Esophagus muscularis mucosa (tissue), 4 donors: Measurements from ENCODE around the gene RAD9A. TPM values are rescaled to one million over a fixed set of nuclear protein-coding genes. Genes with fewer than 3 reads are reported as not detected.
"Not testable (repeated sequence)": the region's sequence is repeated elsewhere in the genome, so short reads cannot be mapped to it uniquely, and the experiment has no call there.

Source experiments
- DNase-seq: peaks from one replicate; pipeline ENCODE4 v3.0.0-alpha.2; 2017; ENCODE audit errors: extremely low spot score
- H3K27ac ChIP-seq, 4 donors: fragments of 200-600 bp; sonication (generic); replicated peaks in 1 of 4; 1 replicate in 3 of 4; 2 replicates in 1 of 4; pipeline ENCODE4 v1.5.1; 2016 to 2019; ENCODE audit warnings: mild to moderate bottlenecking in 1 of 4
- H3K27me3 ChIP-seq, 4 donors: fragments of 200-600 bp; sonication (generic); one replicate each; pipeline versions ENCODE4 v1.5.1 to v1.6.0; 2016 to 2019
- H3K36me3 ChIP-seq, 4 donors: fragments of 200-600 bp; sonication (generic); one replicate each; pipeline ENCODE4 v1.5.1; 2016 to 2019
- H3K4me1 ChIP-seq, 4 donors: fragments of 200-600 bp; sonication (generic); one replicate each; pipeline ENCODE4 v1.5.1; 2016 to 2019
- H3K4me3 ChIP-seq, 4 donors: fragments of 200-600 bp; sonication (generic); 1 replicate in 2 of 4; 2 replicates in 2 of 4; pipeline ENCODE4 v1.5.1; 2016 to 2019; ENCODE audit warnings: mild to moderate bottlenecking in 4 of 4, moderate library complexity in 1 of 4
- H3K9me3 ChIP-seq, 4 donors: fragments of 200-600 bp; sonication (generic); 1 replicate in 3 of 4; 2 replicates in 1 of 4; pipeline ENCODE4 v1.5.1; 2016 to 2019
- EP300 ChIP-seq: sonication (generic); formaldehyde crosslinking; IDR thresholded peaks from one replicate; pipeline ENCODE4 v1.6.1; 2017; ENCODE audit warnings: antibody characterized with exemption
- POLR2A ChIP-seq: fragments of 450-650 bp; IDR thresholded peaks from one replicate; pipeline ENCODE4 v1.6.1; 2017; ENCODE audit warnings: antibody characterized with exemption, moderate library complexity, mild to moderate bottlenecking, low read depth
- POLR2AphosphoS5 ChIP-seq, 2 donors: sonication (generic); formaldehyde crosslinking; IDR thresholded peaks; one replicate each; pipeline ENCODE4 v1.6.1; 2017; ENCODE audit warnings: antibody characterized with exemption in 2 of 2
- WGBS: methylation state at CpG from one replicate; pipeline ENCODE4 v1.1.5; 2018; 5-methylcytosine and 5-hydroxymethylcytosine counted together
- intact Hi-C: fragments of 100-400 bp; cut with DNase I; formaldehyde crosslinking; loops from one replicate; pipeline ENCODE4 v1.15.1; 2023
- total RNA-seq, 4 donors: library from RNA; depleted of rRNA; stranded (reverse); fragments of >200 nt; gene quantifications; one replicate each; pipeline versions ENCODE4 v1.1.0 to v1.2.1, GENCODE V29; 2016
- TF ChIP-seq, protein P1 (sequence below), 3 experiments: fragments of 200-600 bp in 2 of 3; fragments of 450-650 bp in 1 of 3; sonication (generic) in 2 of 3; IDR thresholded peaks; one replicate each; pipeline ENCODE4 v1.5.1; 2017 to 2019; ENCODE audit warnings: antibody characterized with exemption in 3 of 3, mild to moderate bottlenecking in 2 of 3, moderate library complexity in 1 of 3

The RAD9A gene
- total RNA-seq, 4 donors from 2014 or later: 10.7 to 16.7 (median 12.7) TPM

DNA sequence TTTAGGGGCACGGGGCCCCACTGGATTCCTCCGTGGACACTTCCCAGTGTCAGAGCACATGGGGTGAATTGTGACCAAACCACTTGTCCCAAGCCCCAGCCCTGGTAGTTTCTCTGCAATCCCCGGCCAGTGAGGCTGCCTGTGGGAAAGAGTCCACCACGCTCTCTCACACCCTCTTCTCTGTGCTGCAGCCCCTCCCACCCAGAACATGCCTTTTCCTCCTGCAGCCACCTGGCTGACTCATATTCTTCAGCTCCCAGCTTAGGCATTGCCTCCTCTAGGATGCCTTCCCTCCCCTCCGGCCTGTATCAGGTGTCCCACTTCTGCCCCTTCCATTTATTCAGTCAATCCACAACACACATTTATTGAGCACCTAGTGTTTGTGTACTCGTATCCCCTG lies 31.1 kb downstream of the RAD9A start:
- no peaks in the 10 kb centered on the region for H3K27me3 ChIP-seq
- 78% methylated on average over 6 of the region's 6 CpGs for WGBS
- TF ChIP-seq, protein P1, sequence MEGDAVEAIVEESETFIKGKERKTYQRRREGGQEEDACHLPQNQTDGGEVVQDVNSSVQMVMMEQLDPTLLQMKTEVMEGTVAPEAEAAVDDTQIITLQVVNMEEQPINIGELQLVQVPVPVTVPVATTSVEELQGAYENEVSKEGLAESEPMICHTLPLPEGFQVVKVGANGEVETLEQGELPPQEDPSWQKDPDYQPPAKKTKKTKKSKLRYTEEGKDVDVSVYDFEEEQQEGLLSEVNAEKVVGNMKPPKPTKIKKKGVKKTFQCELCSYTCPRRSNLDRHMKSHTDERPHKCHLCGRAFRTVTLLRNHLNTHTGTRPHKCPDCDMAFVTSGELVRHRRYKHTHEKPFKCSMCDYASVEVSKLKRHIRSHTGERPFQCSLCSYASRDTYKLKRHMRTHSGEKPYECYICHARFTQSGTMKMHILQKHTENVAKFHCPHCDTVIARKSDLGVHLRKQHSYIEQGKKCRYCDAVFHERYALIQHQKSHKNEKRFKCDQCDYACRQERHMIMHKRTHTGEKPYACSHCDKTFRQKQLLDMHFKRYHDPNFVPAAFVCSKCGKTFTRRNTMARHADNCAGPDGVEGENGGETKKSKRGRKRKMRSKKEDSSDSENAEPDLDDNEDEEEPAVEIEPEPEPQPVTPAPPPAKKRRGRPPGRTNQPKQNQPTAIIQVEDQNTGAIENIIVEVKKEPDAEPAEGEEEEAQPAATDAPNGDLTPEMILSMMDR (IDR thresholded peaks at IDR 0.05): no peak
- no peak for TF ChIP-seq POLR2A
- no peaks in the 10 kb centered on the region for H3K9me3 ChIP-seq
- intact Hi-C loops: no loop called here
- H3K4me3 ChIP-seq: no peak overlapping the region
- no peaks in the 10 kb centered on the region for H3K36me3 ChIP-seq
- DNase-seq: no peak
- peaks cover 31 to 42% (median 34%) of the 10 kb centered on the region in 4 donors for H3K4me1 ChIP-seq
- H3K27ac ChIP-seq: no peak overlapping the region

DNA sequence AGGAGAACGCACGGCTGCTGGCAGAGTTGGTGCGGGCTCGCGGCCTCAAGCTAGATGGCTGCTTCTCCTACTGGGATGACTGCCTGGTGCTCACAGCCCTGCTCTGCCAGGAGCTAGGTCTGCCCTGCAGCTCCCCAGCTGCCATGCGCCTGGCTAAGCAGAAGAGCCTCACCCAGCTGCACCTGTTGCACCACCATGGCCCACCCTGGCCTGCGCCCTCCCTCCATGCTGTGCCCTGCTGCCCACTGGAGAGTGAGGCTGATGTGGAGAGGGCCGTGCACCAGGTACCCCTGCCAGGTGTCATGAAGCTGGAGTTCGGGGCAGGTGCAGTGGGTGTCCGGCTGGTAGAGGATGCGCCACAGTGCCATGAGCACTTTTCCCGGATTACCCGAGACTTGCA lies 31.7 kb downstream of the RAD9A start:
- DNase-seq: no peak
- TF ChIP-seq, protein P1 (IDR thresholded peaks at IDR 0.05): no peak
- TF ChIP-seq EP300: no peak
- no peak for TF ChIP-seq POLR2A
- no peak for TF ChIP-seq POLR2AphosphoS5 (IDR thresholded peaks at IDR 0.05)
- Histone ChIP-seq H3K27ac (no peak overlapping the region), H3K4me1 (peaks cover 31 to 38% (median 32%) of the 10 kb centered on the region in 4 donors), H3K9me3 (no peaks in the 10 kb centered on the region), H3K36me3 (no peaks in the 10 kb centered on the region), H3K27me3 (no peaks in the 10 kb centered on the region), H3K4me3 (no peak overlapping the region)
- WGBS: 91% methylated on average over 8 of the region's 13 CpGs
- intact Hi-C loops: no loop called here

DNA sequence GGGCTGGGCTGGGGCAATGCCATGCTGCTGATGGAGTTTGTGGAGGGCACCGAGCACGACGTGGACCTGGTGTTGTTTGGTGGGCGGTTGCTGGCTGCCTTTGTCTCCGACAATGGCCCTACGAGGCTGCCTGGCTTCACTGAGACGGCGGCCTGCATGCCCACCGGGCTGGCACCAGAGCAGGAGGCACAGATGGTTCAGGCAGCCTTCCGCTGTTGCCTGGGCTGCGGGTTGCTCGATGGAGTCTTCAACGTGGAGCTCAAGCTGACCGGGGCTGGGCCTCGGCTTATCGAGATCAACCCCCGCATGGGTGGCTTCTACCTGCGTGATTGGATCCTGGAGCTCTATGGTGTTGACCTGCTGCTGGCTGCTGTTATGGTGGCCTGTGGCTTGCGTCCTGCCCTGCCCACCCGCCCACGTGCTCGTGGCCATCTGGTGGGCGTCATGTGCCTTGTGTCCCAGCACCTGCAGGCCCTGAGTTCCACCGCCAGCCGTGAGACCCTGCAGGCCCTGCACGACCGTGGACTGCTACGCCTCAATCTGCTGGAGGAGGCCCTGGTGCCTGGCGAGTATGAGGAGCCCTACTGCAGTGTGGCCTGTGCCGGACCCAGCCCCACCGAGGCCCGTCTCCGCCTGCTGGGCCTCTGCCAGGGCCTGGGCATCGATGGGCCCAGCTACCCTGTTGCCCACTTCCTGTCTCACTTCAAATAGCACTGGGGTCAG lies 32.3 kb downstream of the RAD9A start:
- no peaks in the 10 kb centered on the region for H3K27me3 ChIP-seq
- no peak overlapping the region for H3K4me3 ChIP-seq
- H3K9me3 ChIP-seq: no peaks in the 10 kb centered on the region
- intact Hi-C loops: no loop called here
- H3K4me1 ChIP-seq: peaks cover 29 to 36% (median 33%) of the 10 kb centered on the region in 4 donors
- no peak for DNase-seq
- TF ChIP-seq EP300 (no peak), POLR2AphosphoS5 (IDR thresholded peaks at IDR 0.05) (no peak), POLR2A (no peak)
- no peak overlapping the region for H3K27ac ChIP-seq
- 76% methylated on average over 5 of the region's 34 CpGs for WGBS
- H3K36me3 ChIP-seq: no peaks in the 10 kb centered on the region

DNA sequence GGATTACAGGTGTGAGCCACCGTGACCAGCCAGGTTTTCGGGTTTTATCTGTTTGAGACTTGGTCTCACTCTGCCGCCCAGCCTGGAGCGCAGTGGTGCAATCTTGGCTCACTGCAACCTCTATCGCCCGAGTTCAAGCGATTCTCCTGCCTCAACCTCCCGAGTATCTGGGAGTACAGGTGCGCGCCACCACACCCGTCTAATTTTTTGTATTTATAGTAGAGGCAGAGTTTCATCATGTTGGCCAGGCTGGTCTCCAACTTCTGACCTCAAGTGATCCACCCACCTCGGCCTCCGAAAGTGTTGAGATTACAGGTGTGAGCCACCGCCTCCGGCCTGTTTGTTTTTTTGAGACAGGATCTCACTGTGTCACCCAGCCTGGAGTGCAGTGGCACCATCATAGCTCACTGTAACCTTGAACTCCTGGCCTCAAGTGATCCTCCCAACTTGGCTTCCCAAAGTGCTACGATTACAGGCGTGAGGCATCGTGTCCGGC lies 35.6 kb downstream of the RAD9A start:
- DNase-seq, intact Hi-C loops, H3K27me3 ChIP-seq, H3K9me3 ChIP-seq: not testable (repeated sequence)
- 83% methylated on average over 18 of the region's 19 CpGs for WGBS
- H3K4me3 ChIP-seq: peak overlapping the region; percentile 69 to 98 (median 80)
- peaks cover 6 to 32% (median 25%) of the 10 kb centered on the region in 4 donors for H3K36me3 ChIP-seq
- peaks cover 21 to 31% (median 26%) of the 10 kb centered on the region in 4 donors for H3K4me1 ChIP-seq
- peak overlapping the region; percentile 86 to 96 (median 94) for H3K27ac ChIP-seq

DNA sequence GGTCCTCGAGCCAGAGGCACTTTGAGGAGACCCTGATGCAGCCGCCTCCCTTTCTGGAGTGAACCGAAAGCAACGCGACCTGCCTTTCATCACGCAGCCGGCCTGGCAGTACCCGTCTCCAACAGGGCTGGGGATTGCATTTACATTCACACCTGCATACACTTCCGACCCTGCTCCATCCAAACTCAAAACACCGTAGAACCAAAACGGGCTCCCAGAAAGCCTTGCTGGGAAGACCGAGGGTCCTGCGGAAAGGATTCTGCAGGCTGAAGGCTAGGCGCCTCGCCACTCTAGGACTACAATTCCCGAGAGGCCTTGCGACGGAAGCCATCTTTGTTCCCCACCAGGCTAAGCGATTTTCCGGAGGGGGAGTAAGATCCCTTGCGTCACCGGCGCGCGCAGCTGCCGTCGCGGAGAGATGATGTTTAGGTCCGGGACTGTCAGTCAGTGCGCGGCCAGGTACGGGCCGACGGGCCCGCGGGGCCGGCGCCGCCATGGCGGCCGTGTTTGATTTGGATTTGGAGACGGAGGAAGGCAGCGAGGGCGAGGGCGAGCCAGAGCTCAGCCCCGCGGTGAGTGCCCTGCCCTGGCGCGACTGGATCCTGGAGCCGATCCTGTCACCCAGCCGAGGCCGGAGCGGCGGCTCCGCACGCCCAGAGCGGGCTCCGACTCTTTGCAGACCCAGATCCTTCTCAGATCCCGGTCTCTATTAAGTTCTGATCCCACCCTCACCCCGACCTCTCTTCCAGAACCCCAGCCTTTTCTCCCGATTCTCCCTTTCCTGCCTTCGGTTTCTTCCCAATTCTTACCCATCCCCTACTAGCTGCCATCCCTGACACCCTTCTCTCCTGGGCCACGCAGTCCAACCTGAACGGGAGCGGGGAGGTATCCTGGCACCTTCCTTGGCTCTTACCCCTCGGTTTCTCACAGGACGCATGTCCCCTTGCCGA lies 36.5 kb downstream of the RAD9A start, which contains the start of gene RPS6KB2:
RPS6KB2 (plus strand) TSS at position 443 of the 950 bp plus-strand sequence; CDS start at position 495, 52 bp downstream.
- under 1% methylated on average over 32 of the region's 68 CpGs for WGBS
- Histone ChIP-seq H3K4me3 (peak within 1 kb of the TSS; percentile 69 to 98 (median 80)), H3K4me1 (peaks cover 21 to 31% (median 26%) of the 10 kb centered on the region in 4 donors), H3K27me3 (no peaks in the 10 kb centered on the region), H3K36me3 (peaks cover 15 to 42% (median 34%) of the 10 kb centered on the region in 4 donors), H3K27ac (peak within 1 kb of the TSS; percentile 86 to 96 (median 94)), H3K9me3 (no peaks in the 10 kb centered on the region)
- TF ChIP-seq POLR2AphosphoS5 (IDR thresholded peaks at IDR 0.05): peak; percentile 98 to 99
- no peak for TF ChIP-seq EP300
- TF ChIP-seq, protein P1 (IDR thresholded peaks at IDR 0.05): peak in 1 of 3 experiments; percentile 29
- TF ChIP-seq POLR2A: peak; percentile 86
- peak; percentile 99 for DNase-seq
- intact Hi-C loops: no loop called here
